A172 (cell line): Measurements from ENCODE around the gene ATP5F1D. TPM values are rescaled to one million over a fixed set of nuclear protein-coding genes. Genes with fewer than 3 reads are reported as not detected.

ENCODE experiments used
- DNase-seq: peaks from one replicate; pipeline ENCODE4 v3.0.0-alpha.2; 2015; ENCODE audit warnings: low spot score
- total RNA-seq: library from RNA; depleted of rRNA; stranded (reverse); fragments of >200 nt; shearing (Covaris generic); gene quantifications from 2 replicates; pipeline ENCODE4 v1.2.3, GENCODE V29; 2014; rRNA removed

The ATP5F1D gene
- total RNA-seq, 1 experiment from 2014 or later: 78.9 TPM

DNA sequence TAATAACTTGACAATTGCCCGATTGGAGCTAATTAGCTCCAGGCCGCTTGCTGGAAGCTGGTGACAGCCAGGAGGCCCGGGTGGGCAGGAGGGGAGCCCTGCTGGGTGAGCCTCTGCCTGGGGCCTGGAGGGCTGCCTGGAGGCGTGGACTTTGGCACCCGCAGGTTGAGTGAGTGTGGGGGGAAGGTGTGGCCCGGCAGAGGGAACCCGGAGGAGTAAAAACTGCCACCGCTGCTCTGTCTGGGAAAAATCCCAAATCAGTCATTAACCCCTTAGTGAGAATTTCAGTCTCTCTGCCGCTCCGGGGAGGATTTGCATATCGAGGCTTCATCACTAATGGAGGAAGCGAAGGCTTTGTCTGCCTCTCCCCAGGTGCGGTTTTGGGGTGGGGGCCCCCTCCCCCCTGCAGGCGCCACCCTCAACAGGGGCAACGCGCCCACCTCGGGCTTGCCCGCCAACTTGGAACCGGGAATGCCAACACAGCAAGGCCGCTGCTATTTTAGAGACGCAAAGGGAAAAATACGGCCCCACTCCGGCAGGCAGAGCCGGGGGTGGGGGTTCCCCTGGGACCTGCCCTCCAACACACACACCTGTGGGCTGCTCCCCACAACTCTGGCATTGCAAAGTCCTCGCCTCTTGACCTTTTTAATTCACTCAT lies 50.3 kb downstream of the ATP5F1D start:
- no peak for DNase-seq

DNA sequence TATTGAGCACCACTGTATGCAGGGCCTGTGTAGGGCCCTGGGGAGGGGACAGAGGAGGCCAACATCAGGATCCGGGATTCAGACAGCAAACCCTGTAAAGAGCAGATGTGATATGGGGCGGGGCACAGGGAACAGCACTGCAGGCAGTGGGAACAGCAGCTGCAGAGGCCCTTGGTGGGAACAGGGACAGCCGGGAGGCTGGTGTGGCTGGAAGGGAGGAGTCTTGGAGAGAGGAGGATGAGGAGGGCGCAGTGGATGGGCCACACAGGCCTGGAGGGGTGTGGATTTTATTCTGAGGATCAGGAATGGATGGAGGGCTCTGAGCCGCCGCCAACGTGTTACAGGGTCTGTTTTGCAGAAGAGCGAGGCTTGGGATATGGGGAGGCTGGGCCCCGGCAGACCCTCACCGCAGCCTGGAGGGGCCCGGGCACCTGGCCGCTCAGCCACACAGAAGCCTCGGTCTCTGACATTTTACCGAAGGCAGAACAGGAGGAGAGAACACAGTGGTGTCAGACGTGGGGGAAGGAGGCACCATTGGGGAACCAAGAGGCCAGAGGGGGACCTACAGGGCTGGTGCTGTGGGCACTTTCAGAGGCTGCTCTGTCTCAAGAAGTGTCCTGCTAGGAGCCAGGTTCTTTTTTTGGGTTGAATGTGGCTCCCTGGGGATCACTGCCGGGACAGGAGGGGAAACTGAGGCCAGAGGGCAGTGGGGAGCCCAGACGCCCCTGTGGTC lies 51.0 kb downstream of the ATP5F1D start:
- no peak for DNase-seq

DNA sequence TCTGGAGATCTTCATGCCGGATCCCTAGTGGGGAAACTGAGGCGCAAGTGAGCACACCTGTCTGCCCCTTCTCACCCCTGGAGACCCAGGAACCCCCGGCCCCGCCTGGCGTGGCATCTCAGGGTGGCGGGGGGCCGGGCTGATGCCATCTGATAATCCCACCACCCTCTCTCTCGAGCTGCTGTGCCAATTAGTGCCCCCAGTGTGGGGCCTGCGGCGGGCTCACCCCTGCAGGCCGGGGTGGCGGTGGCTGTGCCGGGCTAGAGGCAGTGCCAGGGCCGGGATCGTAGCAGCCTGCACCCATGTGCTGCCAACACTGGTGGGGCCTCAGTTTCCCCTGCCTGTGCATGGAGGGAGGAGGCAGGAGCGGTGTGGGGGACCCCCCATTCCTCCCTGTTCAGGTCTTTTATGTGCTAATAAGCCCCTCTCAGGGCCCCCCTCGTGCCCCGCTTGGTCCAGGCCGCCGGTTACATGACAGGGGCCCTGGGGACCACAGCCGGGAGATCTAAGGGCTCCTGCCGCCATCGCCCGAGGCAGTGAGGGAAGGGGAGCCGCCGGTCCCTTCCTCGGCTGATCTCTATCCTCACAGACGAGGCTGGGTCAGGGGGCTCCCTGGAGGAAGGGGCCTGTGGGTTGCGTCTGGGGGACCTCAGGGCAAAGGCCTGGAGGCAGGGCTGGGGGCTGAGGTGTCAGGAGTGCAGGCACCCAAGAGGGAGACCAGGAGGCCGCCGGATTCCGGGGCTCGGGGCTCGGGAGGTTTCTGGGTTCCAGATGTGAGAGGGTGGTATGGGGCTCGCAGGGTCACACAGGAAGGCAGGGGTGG lies 52.4 kb downstream of the ATP5F1D start:
- DNase-seq: no peak

Other genes starting within 250 kb of the ATP5F1D start
- 0.38 TPM in 1 of 2 replicates, not detected in the other for gene GRIN3B, start 241.3 kb upstream of the ATP5F1D start, total RNA-seq
- 104 and 131 TPM in 2 replicates for gene TMEM259, start 220.6 kb upstream of the ATP5F1D start, total RNA-seq
- not detected in 2 replicates for gene RNU6-2, start 220.2 kb upstream of the ATP5F1D start, total RNA-seq
- gene CNN2, start 215.1 kb upstream of the ATP5F1D start, total RNA-seq: 219 and 243 TPM in 2 replicates
- gene ABCA7, start 201.6 kb upstream of the ATP5F1D start, total RNA-seq: 5.1 and 8.6 TPM in 2 replicates
- 3.1 and 4.9 TPM in 2 replicates for gene ARHGAP45, start 174.6 kb upstream of the ATP5F1D start, total RNA-seq
- 265 and 318 TPM in 2 replicates for gene POLR2E, start 146.4 kb upstream of the ATP5F1D start, total RNA-seq
- gene GPX4, start 137.8 kb upstream of the ATP5F1D start, total RNA-seq: 323 and 353 TPM in 2 replicates
- 37.0 and 51.1 TPM in 2 replicates for gene SBNO2, start 67.5 kb upstream of the ATP5F1D start, total RNA-seq
- 87.8 and 98.9 TPM in 2 replicates for gene STK11, start 36.0 kb upstream of the ATP5F1D start, total RNA-seq
- 0.93 and 0.95 TPM in 2 replicates for gene CBARP, start 3.7 kb upstream of the ATP5F1D start, total RNA-seq
- 7.0 and 19.2 TPM in 2 replicates for gene MIDN, start 6.8 kb downstream of the ATP5F1D start, total RNA-seq
- gene CIRBP, start 27.6 kb downstream of the ATP5F1D start, total RNA-seq: 124 and 266 TPM in 2 replicates
- gene FAM174C, start 33.8 kb downstream of the ATP5F1D start, total RNA-seq: 90.5 and 93.6 TPM in 2 replicates
- 9.1 and 9.9 TPM in 2 replicates for gene EFNA2, start 44.1 kb downstream of the ATP5F1D start, total RNA-seq
- gene NDUFS7, start 142.2 kb downstream of the ATP5F1D start, total RNA-seq: 169 and 186 TPM in 2 replicates
- 101 and 117 TPM in 2 replicates for gene GAMT, start 159.8 kb downstream of the ATP5F1D start, total RNA-seq
- 84.8 and 110 TPM in 2 replicates for gene DAZAP1, start 165.8 kb downstream of the ATP5F1D start, total RNA-seq
- gene RPS15, start 196.6 kb downstream of the ATP5F1D start, total RNA-seq: 2,554 and 2,923 TPM in 2 replicates
- 0.79 and 5.5 TPM in 2 replicates for gene APC2, start 208.4 kb downstream of the ATP5F1D start, total RNA-seq
- gene C19orf25, start 237.5 kb downstream of the ATP5F1D start, total RNA-seq: 44.0 and 60.4 TPM in 2 replicates
- gene PCSK4, start 248.6 kb downstream of the ATP5F1D start, total RNA-seq: 3.1 and 5.4 TPM in 2 replicates
- gene REEP6, start 249.4 kb downstream of the ATP5F1D start, total RNA-seq: 4.1 and 4.3 TPM in 2 replicates